ENCODE data around the gene WNT16.

GRCh38 chr7:121294448-121294992 is 34.3 kb upstream of the WNT16 start:
- TF ChIP-seq CTCF (conservative IDR thresholded peaks at IDR 0.05; ENCODE audit: low read length) (no peak), EZH2phosphoT487 (IDR thresholded peaks at IDR 0.05; ENCODE audit: borderline replicate concordance) (no peak)

All from Loucy (cell line).